H1 (cell line): Measurements from ENCODE around the gene DMBX1. TPM values are rescaled to one million over a fixed set of nuclear protein-coding genes. Genes with fewer than 3 reads are reported as not detected.

Source experiments
- CTCF ChIA-PET: fragments of 300-600 bp; sonication (Branson Sonifier 250); formaldehyde crosslinking; loops from one replicate; lab custom pipeline; 2021; ENCODE audit not compliant: partially characterized antibody; lab: Charles Lee
- POLR2A ChIA-PET: fragments of 300-600 bp; sonication (Branson Sonifier 250); formaldehyde crosslinking; loops from one replicate; lab custom pipeline; 2021; ENCODE audit warnings: inconsistent platforms; ENCODE audit not compliant: partially characterized antibody; lab: Charles Lee
- DNase-seq, 2 experiments: peaks; one replicate each; pipeline versions ENCODE4 v3.0.0 to v3.0.0-alpha.2; 2010 to 2022; ENCODE audit warnings: low spot score in 2 of 2, low read depth in 1 of 2, mixed read lengths in 1 of 2
- FAIRE-seq: peaks from 2 replicates; lab custom pipeline; 2011; peaks lifted over from hg19 to GRCh38; lab: Jason Lieb, UNC
- H2AFZ ChIP-seq: 2 replicates; pipeline ENCODE4 v1.8.1; 2012; ENCODE audit warnings: low read length, inconsistent platforms
- H2AK5ac ChIP-seq: 2 replicates; pipeline ENCODE4 v1.6.1; 2013; ENCODE audit warnings: low read depth, low read length
- H2BK120ac ChIP-seq: replicated peaks from 2 replicates; pipeline ENCODE3; 2013; ENCODE audit warnings: low read depth, low read length, inconsistent platforms
- H2BK12ac ChIP-seq: 2 replicates; pipeline ENCODE4 v1.6.1; 2013; ENCODE audit warnings: low read depth, low read length
- H2BK15ac ChIP-seq: 2 replicates; pipeline ENCODE4 v1.6.1; 2013; ENCODE audit warnings: low read length
- H2BK20ac ChIP-seq: 2 replicates; pipeline ENCODE4 v1.6.1; 2013; ENCODE audit warnings: low read length
- H2BK5ac ChIP-seq: 2 replicates; pipeline ENCODE4 v1.6.1; 2013; ENCODE audit warnings: low read depth, low read length
- H3K14ac ChIP-seq: 2 replicates; pipeline ENCODE4 v1.6.1; 2013; ENCODE audit warnings: inconsistent platforms; ENCODE audit not compliant: insufficient read length
- H3K18ac ChIP-seq: 2 replicates; pipeline ENCODE4 v1.6.1; 2013; ENCODE audit warnings: low read length; ENCODE audit errors: extremely low read depth
- H3K23ac ChIP-seq: 2 replicates; pipeline ENCODE4 v1.6.1; 2013; ENCODE audit warnings: inconsistent platforms; ENCODE audit not compliant: insufficient read length
- H3K23me2 ChIP-seq: 2 replicates; pipeline ENCODE4 v1.6.1; 2013; ENCODE audit warnings: low read depth, low read length
- H3K27ac ChIP-seq: 2 replicates; pipeline ENCODE4 v1.6.1; 2011; ENCODE audit warnings: low read depth, low read length, inconsistent platforms
- H3K27me3 ChIP-seq, 4 experiments: replicated peaks in 1 of 4; 1 replicate in 1 of 4; 2 replicates in 3 of 4; pipeline versions ENCODE4 v1.6.1 to v1.8.1; 2011 to 2013; ENCODE audit warnings: low read length in 3 of 4, mild to moderate bottlenecking in 3 of 4, inconsistent platforms in 2 of 4, mixed read lengths in 2 of 4, moderate library complexity in 1 of 4; ENCODE audit not compliant: control insufficient read depth in 3 of 4, insufficient read depth in 3 of 4; ENCODE audit errors: extremely low read depth in 1 of 4
- H3K36me3 ChIP-seq, 4 experiments: 2 replicates each; pipeline versions ENCODE4 v1.6.1 to v1.8.1; 2011 to 2013; ENCODE audit warnings: mild to moderate bottlenecking in 4 of 4, low read length in 3 of 4, moderate library complexity in 2 of 4, control low read depth in 1 of 4, inconsistent platforms in 1 of 4; ENCODE audit not compliant: insufficient read depth in 4 of 4, control insufficient read depth in 2 of 4
- H3K4ac ChIP-seq: replicated peaks from 2 replicates; pipeline ENCODE3; 2013; ENCODE audit warnings: low read length, low read depth, mixed read lengths, inconsistent platforms; ENCODE audit not compliant: insufficient read length
- H3K4me1 ChIP-seq, 4 experiments: replicated peaks in 1 of 4; 1 replicate in 1 of 4; 2 replicates in 3 of 4; pipeline versions ENCODE4 v1.6.1 to v1.8.1; 2011 to 2013; ENCODE audit warnings: low read length in 3 of 4, inconsistent platforms in 2 of 4, mixed read lengths in 1 of 4; ENCODE audit not compliant: insufficient read depth in 4 of 4, control insufficient read depth in 3 of 4
- H3K4me2 ChIP-seq, 2 experiments: 2 replicates each; pipeline versions ENCODE4 v1.6.1 to v1.8.1; 2011 to 2013; ENCODE audit warnings: low read depth in 2 of 2, low read length in 2 of 2, control low read depth in 1 of 2, inconsistent platforms in 1 of 2, mild to moderate bottlenecking in 1 of 2; ENCODE audit not compliant: insufficient read depth in 1 of 2
- H3K4me3 ChIP-seq, 4 experiments: fragments of 200-600, 300-600 bp in 1 of 4; sonication (generic), shearing (Covaris generic), sonication (Bioruptor Twin) in 1 of 4; 2 replicates each; pipeline versions ENCODE4 v1.5.1 to v1.8.1; 2011 to 2016; ENCODE audit warnings: low read length in 4 of 4, low read depth in 3 of 4, control low read depth in 2 of 4, inconsistent platforms in 2 of 4, mild to moderate bottlenecking in 2 of 4, mixed read lengths in 1 of 4, moderate library complexity in 1 of 4; ENCODE audit not compliant: insufficient read depth in 2 of 4; ENCODE audit errors: extremely low read depth in 1 of 4
- H3K56ac ChIP-seq: replicated peaks from 2 replicates; pipeline ENCODE3; 2013; ENCODE audit warnings: low read depth, mild to moderate bottlenecking, mixed read lengths, low read length, inconsistent platforms; ENCODE audit not compliant: insufficient read length
- H3K79me1 ChIP-seq: 2 replicates; pipeline ENCODE4 v1.6.1; 2013; ENCODE audit warnings: low read depth, low read length, control low read depth
- H3K79me2 ChIP-seq, 2 experiments: 2 replicates each; pipeline versions ENCODE4 v1.6.1 to v1.8.1; 2012 to 2013; ENCODE audit warnings: low read length in 2 of 2, mild to moderate bottlenecking in 2 of 2, inconsistent platforms in 1 of 2; ENCODE audit not compliant: insufficient read depth in 2 of 2, control insufficient read depth in 1 of 2
- H3K9ac ChIP-seq, 4 experiments: replicated peaks in 1 of 4; 1 replicate in 1 of 4; 2 replicates in 3 of 4; pipeline versions ENCODE4 v1.6.1 to v1.8.1; 2011 to 2013; ENCODE audit warnings: low read depth in 3 of 4, low read length in 3 of 4, control low read depth in 2 of 4, mild to moderate bottlenecking in 2 of 4, moderate library complexity in 2 of 4, inconsistent platforms in 1 of 4; ENCODE audit errors: extremely low read depth in 1 of 4
- H3K9me3 ChIP-seq, 2 experiments: 2 replicates each; pipeline versions ENCODE4 v1.6.1 to v1.8.1; 2012 to 2013; ENCODE audit warnings: mild to moderate bottlenecking in 2 of 2, moderate library complexity in 2 of 2, control low read depth in 1 of 2, inconsistent platforms in 1 of 2, low read depth in 1 of 2, low read length in 1 of 2, mixed read lengths in 1 of 2; ENCODE audit not compliant: insufficient read depth in 2 of 2
- H4K20me1 ChIP-seq, 2 experiments: replicated peaks in 1 of 2; 2 replicates each; pipeline versions ENCODE3 to v1.8.1; 2011 to 2013; ENCODE audit warnings: inconsistent platforms in 2 of 2, low read length in 2 of 2, mild to moderate bottlenecking in 1 of 2; ENCODE audit not compliant: insufficient read depth in 2 of 2, control insufficient read depth in 1 of 2
- H4K5ac ChIP-seq: 2 replicates; pipeline ENCODE4 v1.6.1; 2013; ENCODE audit warnings: low read length, low read depth, mixed read lengths, inconsistent platforms; ENCODE audit not compliant: insufficient read length
- H4K8ac ChIP-seq: 2 replicates; pipeline ENCODE4 v1.8.0; 2013; ENCODE audit warnings: mild to moderate bottlenecking, moderate library complexity, low read length, inconsistent platforms; ENCODE audit not compliant: insufficient read depth; ENCODE audit errors: extremely low read depth
- H4K91ac ChIP-seq: replicated peaks from 2 replicates; pipeline ENCODE3; 2013; ENCODE audit warnings: low read length, mixed read lengths, inconsistent platforms; ENCODE audit not compliant: insufficient read length
- BACH1 ChIP-seq: IDR thresholded peaks from 2 replicates; pipeline ENCODE4 v1.6.1; 2012; ENCODE audit warnings: low read length, improper control_type of control experiment
- EZH2 ChIP-seq: fragments of 200-600 bp; sonication (generic); IDR thresholded peaks from 2 replicates; pipeline ENCODE4 v1.7.1; 2012; ENCODE audit warnings: low read depth, mild to moderate bottlenecking, moderate library complexity, low read length, inconsistent platforms; ENCODE audit not compliant: severe bottlenecking
- NRF1 ChIP-seq: IDR thresholded peaks from 2 replicates; pipeline ENCODE4 v1.6.1; 2011; ENCODE audit warnings: mild to moderate bottlenecking, low read depth, low read length, improper control_type of control experiment
- RBBP5 ChIP-seq: IDR thresholded peaks from 2 replicates; pipeline ENCODE4 v1.7.1; 2012; ENCODE audit warnings: low read depth, mild to moderate bottlenecking, inconsistent platforms, low read length, moderate library complexity, borderline replicate concordance
- SIN3A ChIP-seq, 2 experiments: IDR thresholded peaks in 1 of 2; conservative IDR thresholded peaks in 1 of 2; 2 replicates each; pipeline ENCODE4 v1.6.1; 2011 to 2012; ENCODE audit warnings: low read length in 2 of 2, improper control_type of control experiment in 1 of 2, low read depth in 1 of 2, mild to moderate bottlenecking in 1 of 2
- SP4 ChIP-seq: IDR thresholded peaks from 2 replicates; pipeline ENCODE4 v1.6.1; 2012; ENCODE audit warnings: low read length, inconsistent platforms
- SUZ12 ChIP-seq: fragments of 200-600 bp; sonication (generic); IDR thresholded peaks from 2 replicates; pipeline ENCODE4 v1.6.1; 2012; ENCODE audit warnings: mild to moderate bottlenecking, inconsistent platforms, low read length, moderate library complexity, mixed read lengths
- TCF12 ChIP-seq: IDR thresholded peaks from 2 replicates; pipeline ENCODE4 v1.6.1; 2011; ENCODE audit warnings: low read depth, mild to moderate bottlenecking, low read length
- ZNF274 ChIP-seq: IDR thresholded peaks from 2 replicates; pipeline ENCODE4 v1.7.0; 2012; ENCODE audit warnings: low read length, borderline replicate concordance; ENCODE audit errors: extremely low read depth
- WGBS, 2 experiments: shearing (Covaris generic) in 1 of 2; methylation state at CpG; one replicate each; pipeline versions ENCODE4 v1.1.6 to v1.1.7; 2013 to 2015; ENCODE audit warnings: low lambda C conversion rate in 2 of 2, mixed read lengths in 2 of 2, inconsistent platforms in 1 of 2, low coverage in 1 of 2, missing lambda C conversion rate in 1 of 2; ENCODE audit not compliant: insufficient replicate concordance in 2 of 2, insufficient coverage in 1 of 2, insufficient read length in 1 of 2; ENCODE audit errors: extremely low coverage in 1 of 2, missing lambda C conversion rate in 1 of 2; 5-methylcytosine and 5-hydroxymethylcytosine counted together
- polyA plus RNA-seq, 7 experiments: library from polyadenylated mRNA; depleted of rRNA in 3 of 7; stranded (reverse) in 5 of 7; unstranded in 2 of 7; fragments of >200 nt in 5 of 7; fragments of 200-250 nt in 2 of 7; gene quantifications; 1 replicate in 5 of 7; 2 replicates in 1 of 7; 4 replicates in 1 of 7; pipeline versions ENCODE4 v1.2.1 to v1.2.3, GENCODE V29; 2011 to 2013; ENCODE audit warnings: missing spikeins in 2 of 7, mixed read lengths in 2 of 7
- total RNA-seq: library from RNA; stranded (reverse); fragmentation: NEBNext Ultra II Directional; extraction: Animal tissue kit (Norgen Biotek cat#: 25700); gene quantifications from 2 replicates; pipeline ENCODE4 v1.2.1, GENCODE V29; 2021
- TF ChIP-seq, protein P1 (sequence below): IDR thresholded peaks from 2 replicates; pipeline ENCODE4 v1.6.1; 2012; ENCODE audit warnings: low read length, inconsistent platforms
- TF ChIP-seq, protein P2 (sequence below): IDR thresholded peaks from 2 replicates; pipeline ENCODE4 v1.6.1; 2012; ENCODE audit warnings: inconsistent platforms

Gene DMBX1
- total and polyA plus RNA-seq, 2 of the 8 experiments (the other 6 are each of a cell fraction or from before 2014, with no cell fraction given): 0.23 to 0.30 TPM

GRCh38 chr1:46481961-46482360 is 7.7 kb upstream of the DMBX1 start:
- no peaks in the 10 kb centered on the region for H3K79me2 ChIP-seq
- no peak overlapping the region for H3K14ac ChIP-seq
- no peak overlapping the region for H2BK20ac ChIP-seq
- ChIA-PET POLR2A (interaction anchor here (0.7 to 1.9 kb wide), 5 partner anchors 10 to 40 kb away, joined by 3 to 6 read pairs (median 3); no protein-coding TSS in a partner anchor), CTCF (interaction anchor here (0.6 to 35.6 kb wide), 12 partner anchors 9 to 974 kb away, joined by 3 to 1068 read pairs (median 6); a partner anchor contains a TSS)
- no peaks in the 10 kb centered on the region for H3K9me3 ChIP-seq
- H3K9ac ChIP-seq: no peak overlapping the region
- H3K27ac ChIP-seq: no peak overlapping the region
- no peak overlapping the region for H3K56ac ChIP-seq
- no peak overlapping the region for H2BK5ac ChIP-seq
- no peaks in the 10 kb centered on the region for H3K79me1 ChIP-seq
- no peak overlapping the region for H3K18ac ChIP-seq
- no peak overlapping the region for H4K5ac ChIP-seq
- no peak overlapping the region for H2AFZ ChIP-seq
- H2BK120ac ChIP-seq: no peak overlapping the region
- 69% methylated on average over 4 of the region's 4 CpGs; no CpG with 5 or more reads in 1 of the 2 experiments for WGBS, 2 experiments
- H4K8ac ChIP-seq: no peak overlapping the region
- peaks cover 4% of the 10 kb centered on the region; the same call in 1 of the 2 replicates for H3K23me2 ChIP-seq
- H2BK12ac ChIP-seq: no peak overlapping the region
- peaks cover 8 to 18% (median 14%) of the 10 kb centered on the region in 4 experiments for H3K4me1 ChIP-seq
- no peak overlapping the region for H2AK5ac ChIP-seq
- FAIRE-seq (no peak), DNase-seq (no peak)
- H3K27me3 ChIP-seq: peaks cover 29 to 87% (median 79%) of the 10 kb centered on the region in 4 experiments
- H2BK15ac ChIP-seq: no peak overlapping the region
- H3K4ac ChIP-seq: no peak overlapping the region
- no peak for TF ChIP-seq SP4
- no peak for TF ChIP-seq RBBP5
- TF ChIP-seq, protein P1, sequence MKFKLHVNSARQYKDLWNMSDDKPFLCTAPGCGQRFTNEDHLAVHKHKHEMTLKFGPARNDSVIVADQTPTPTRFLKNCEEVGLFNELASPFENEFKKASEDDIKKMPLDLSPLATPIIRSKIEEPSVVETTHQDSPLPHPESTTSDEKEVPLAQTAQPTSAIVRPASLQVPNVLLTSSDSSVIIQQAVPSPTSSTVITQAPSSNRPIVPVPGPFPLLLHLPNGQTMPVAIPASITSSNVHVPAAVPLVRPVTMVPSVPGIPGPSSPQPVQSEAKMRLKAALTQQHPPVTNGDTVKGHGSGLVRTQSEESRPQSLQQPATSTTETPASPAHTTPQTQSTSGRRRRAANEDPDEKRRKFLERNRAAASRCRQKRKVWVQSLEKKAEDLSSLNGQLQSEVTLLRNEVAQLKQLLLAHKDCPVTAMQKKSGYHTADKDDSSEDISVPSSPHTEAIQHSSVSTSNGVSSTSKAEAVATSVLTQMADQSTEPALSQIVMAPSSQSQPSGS: no peak
- TF ChIP-seq, protein P2, sequence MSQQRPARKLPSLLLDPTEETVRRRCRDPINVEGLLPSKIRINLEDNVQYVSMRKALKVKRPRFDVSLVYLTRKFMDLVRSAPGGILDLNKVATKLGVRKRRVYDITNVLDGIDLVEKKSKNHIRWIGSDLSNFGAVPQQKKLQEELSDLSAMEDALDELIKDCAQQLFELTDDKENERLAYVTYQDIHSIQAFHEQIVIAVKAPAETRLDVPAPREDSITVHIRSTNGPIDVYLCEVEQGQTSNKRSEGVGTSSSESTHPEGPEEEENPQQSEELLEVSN: no peak
- TF ChIP-seq SIN3A (conservative IDR thresholded peaks at IDR 0.05 in 1 of 2, IDR thresholded peaks at IDR 0.05 in 1 of 2; ENCODE audit: low read depth in 1 of 2, low read length in 2 of 2): no peak
- no peak for TF ChIP-seq EZH2
- TF ChIP-seq NRF1: no peak
- no peak for TF ChIP-seq BACH1
- TF ChIP-seq SUZ12: no peak
- no peak for TF ChIP-seq TCF12
- no peak for TF ChIP-seq ZNF274
- H3K4me3 ChIP-seq: no peak overlapping the region
- peaks cover 2 to 4% of the 10 kb centered on the region in 2 experiments for H4K20me1 ChIP-seq
- no peak overlapping the region for H3K23ac ChIP-seq
- H4K91ac ChIP-seq: no peak overlapping the region
- no peaks in the 10 kb centered on the region for H3K36me3 ChIP-seq
- no peak overlapping the region for H3K4me2 ChIP-seq
